GM10248 (cell line): Measurements from ENCODE around the gene TMBIM1.

Experiments used
- CTCF ChIA-PET: fragments of 300-600 bp; sonication (Branson Sonifier 250); formaldehyde crosslinking; extraction: SDS; loops from one replicate; lab custom pipeline; 2021; ENCODE audit warnings: antibody characterized with exemption; lab: Yijun Ruan, JAX
- POLR2A ChIA-PET: fragments of 350-650 bp; sonication (Branson Sonifier 250); formaldehyde crosslinking; extraction: SDS; loops from one replicate; lab custom pipeline; 2020; ENCODE audit warnings: antibody characterized with exemption; lab: Yijun Ruan, JAX
- DNase-seq: peaks from one replicate; pipeline ENCODE4 v3.0.0; 2012; ENCODE audit errors: extremely low spot score
- TF ChIP-seq, protein P1 (sequence below): IDR thresholded peaks from 2 replicates; pipeline ENCODE4 v1.5.1; 2012; ENCODE audit warnings: mild to moderate bottlenecking, low read depth; ENCODE audit errors: extremely low read depth, missing control alignments, control extremely low read depth

Gene TMBIM1

DNA sequence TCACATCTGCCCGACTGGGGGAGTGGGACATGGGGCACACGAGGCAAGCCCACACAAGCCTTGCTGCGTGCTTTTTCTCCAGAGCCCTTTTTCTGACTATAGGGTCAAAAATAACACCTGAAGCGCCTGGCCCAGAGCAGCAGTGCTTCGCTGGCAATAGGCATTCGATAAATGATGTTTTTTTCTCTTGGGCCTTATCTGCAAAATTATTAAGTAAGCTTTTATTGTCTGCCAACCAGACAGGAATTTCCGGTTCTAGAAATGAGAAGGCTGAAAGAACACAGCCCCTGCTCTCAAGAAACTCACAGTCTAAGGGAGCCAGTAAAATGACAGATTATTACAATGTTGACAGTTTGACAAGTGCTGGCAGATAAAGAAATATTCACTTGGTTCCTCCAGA is 2.7 kb upstream of the TMBIM1 start:
- DNase-seq: no peak

DNA sequence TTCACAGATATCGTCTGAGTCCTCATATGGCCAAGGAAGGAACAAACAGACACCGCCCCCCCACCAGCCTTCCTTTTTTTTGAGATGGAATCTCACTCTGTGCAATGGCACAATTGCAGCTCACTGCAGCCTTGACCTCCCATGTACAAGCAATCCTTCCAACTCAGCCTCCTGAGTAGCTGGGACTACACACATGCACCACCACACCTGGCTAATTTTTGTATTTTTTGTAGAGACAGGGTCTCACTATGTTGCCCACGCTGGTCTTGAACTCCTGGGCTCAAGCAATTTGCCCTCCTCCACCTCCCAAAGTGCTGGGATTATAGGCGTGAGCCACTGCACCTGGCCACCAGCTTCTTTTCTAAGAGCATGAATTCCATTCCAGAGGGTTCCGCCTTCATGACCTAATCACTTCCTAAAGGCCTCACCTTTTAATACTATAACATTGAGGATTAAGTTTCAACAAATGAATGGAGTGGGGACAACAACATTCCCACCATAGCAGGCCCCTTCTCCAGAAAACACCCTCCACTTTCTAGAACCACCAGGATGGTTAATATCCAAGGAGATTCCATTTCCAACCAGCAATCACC is 2.2 kb upstream of the TMBIM1 start:
- POLR2A ChIA-PET: no interaction called here
- TF ChIP-seq, protein P1, sequence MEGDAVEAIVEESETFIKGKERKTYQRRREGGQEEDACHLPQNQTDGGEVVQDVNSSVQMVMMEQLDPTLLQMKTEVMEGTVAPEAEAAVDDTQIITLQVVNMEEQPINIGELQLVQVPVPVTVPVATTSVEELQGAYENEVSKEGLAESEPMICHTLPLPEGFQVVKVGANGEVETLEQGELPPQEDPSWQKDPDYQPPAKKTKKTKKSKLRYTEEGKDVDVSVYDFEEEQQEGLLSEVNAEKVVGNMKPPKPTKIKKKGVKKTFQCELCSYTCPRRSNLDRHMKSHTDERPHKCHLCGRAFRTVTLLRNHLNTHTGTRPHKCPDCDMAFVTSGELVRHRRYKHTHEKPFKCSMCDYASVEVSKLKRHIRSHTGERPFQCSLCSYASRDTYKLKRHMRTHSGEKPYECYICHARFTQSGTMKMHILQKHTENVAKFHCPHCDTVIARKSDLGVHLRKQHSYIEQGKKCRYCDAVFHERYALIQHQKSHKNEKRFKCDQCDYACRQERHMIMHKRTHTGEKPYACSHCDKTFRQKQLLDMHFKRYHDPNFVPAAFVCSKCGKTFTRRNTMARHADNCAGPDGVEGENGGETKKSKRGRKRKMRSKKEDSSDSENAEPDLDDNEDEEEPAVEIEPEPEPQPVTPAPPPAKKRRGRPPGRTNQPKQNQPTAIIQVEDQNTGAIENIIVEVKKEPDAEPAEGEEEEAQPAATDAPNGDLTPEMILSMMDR: no peak
- DNase-seq: no peak
- CTCF ChIA-PET: interaction anchor here (1.2 to 4.1 kb wide), 4 partner anchors 7 to 62 kb away, joined by 3 to 22 read pairs (median 4); partner anchors contain the start of gene CATIP

More for the DNA sequence above, 2.7 kb upstream of the TMBIM1 start:
- ChIA-PET POLR2A (no interaction called here), CTCF (interaction anchor here (1.6 to 5.5 kb wide), 3 partner anchors 12 to 62 kb away, joined by 3 to 22 read pairs (median 14); partner anchors contain the start of gene CATIP)
- TF ChIP-seq, protein P1: no peak

DNA sequence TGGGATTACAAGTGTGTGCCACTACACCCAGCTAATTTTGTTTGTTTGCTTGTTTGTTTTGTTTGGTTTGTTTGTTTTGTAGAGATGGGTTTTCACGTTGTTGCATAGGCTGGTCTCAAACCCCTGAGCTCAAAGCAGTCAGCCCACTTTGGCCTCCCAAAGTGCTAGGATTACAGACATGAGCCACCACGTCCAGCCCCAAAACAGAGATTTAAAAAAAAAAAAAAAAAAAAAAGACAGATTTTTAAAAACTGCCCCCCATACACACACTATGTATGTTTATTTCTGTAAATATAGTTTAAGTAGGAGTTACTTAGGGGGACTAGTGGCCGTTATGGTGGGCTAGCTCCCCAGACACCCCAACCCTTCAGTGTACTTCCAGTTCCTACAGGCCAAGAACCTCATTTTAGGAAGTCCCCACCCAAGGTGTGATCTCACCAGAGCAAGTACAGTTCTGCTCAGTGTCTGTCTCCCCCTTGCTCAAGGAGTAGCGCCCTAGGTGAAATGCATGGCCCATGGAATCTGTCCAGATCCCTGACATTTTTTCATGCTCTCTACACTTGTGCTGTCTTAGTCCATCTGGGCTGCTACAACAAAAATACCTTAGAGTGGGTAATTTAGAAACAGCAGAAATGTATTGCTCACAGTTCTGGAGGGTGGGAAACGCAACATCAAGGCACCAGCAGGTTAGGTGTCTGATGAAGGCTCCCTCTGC is 1.6 kb upstream of the TMBIM1 start:
- DNase-seq: no peak
- TF ChIP-seq, protein P1: no peak
- ChIA-PET POLR2A (no interaction called here), CTCF (interaction anchor here (0.9 to 5.0 kb wide), 6 partner anchors 8 to 100 kb away, joined by 3 to 37 read pairs (median 4); partner anchors contain the start of gene CATIP)

DNA sequence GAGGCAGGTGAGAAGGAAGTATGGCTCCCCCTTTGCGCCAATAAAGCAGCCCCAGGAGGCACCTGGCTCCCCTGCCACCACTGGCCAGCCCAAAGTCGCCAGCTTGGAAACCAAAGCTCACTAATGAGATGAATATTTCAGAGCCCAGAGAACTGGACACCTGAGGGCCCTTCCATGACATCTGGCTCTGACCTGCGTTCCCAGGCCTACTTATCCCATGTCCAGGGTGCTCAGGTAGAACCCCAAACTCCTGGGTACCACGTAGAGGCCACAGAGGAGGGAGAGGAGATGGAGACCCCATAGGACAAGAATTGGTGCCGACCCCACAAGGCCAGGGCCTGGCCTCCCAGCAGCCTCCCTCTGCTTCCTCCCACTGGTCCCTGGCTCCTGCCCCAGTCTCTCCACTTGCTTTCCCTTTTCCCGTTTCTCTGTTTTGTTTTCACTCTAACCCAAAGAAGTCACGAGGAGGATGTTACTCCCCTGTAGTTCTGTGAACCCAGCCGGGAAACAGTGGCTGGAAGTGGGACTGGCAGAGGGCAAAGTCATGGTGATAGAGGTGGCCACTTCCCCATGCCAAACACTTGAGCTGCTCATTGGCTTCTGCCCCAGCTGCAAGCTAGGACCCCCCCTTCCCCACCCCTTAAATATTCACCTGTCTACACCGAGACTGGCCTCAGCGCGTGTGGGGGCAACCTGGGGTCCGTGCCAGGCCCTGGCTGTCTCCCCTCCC is 820 bp downstream of the TMBIM1 start:
- DNase-seq: no peak
- TF ChIP-seq, protein P1: no peak
- ChIA-PET POLR2A (no interaction called here), CTCF (interaction anchor here (0.9 to 5.0 kb wide), 14 partner anchors 8 to 452 kb away, joined by 3 to 42 read pairs (median 6); partner anchors contain the start of genes AAMP, CATIP and PNKD)

DNA sequence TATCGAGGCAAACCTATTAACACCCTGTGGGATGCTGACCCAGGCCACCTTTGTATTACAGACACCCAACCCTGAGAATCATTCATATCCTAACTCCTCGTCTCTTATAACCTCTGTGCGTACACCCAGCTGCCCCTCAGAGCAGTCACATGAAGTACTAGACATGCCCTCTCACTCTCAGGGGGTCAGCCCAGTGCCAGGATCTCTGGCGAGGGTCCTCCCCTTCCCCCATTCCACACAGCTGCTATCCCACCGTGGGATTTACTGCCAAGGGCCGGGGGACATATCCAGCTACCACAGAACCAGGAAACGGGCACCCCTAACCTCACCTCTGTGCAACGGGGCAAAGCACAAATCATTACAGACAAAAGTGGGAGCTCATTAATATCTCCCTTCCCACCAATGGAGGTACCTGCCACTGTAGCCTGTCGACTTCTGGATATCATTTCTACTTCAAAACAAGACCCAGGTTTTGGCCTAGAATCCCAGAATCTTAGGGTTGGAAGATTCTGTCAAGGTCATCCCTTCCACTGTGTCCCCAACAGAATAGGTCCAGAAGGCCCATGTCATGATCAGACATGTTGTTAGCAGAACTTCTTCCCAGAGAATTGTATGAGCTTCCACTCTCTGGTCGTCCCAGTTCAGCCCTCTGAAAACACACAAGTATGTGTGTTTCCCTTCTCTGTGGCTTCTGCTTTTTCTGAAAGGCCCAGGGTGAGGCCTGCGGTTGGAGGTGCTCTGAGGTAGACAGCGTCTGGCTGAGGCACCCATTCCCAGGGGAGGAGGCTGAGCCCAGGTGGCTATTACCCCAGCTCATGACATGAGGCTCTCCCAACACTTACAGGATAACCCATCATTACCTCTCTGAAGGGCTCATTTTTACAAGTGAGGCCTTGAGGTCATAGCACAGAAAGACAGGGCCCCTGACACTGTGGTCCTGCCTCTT is 1.7 kb downstream of the TMBIM1 start:
- ChIA-PET CTCF (interaction anchor here (0.8 to 5.0 kb wide), 14 partner anchors 9 to 452 kb away, joined by 3 to 42 read pairs (median 6); partner anchors contain the start of genes AAMP, CATIP and PNKD), POLR2A (interaction anchor here (0.7 kb wide), 1 partner anchor 20 kb away, joined by 3 read pairs; the partner anchor contains the start of genes AAMP and PNKD)
- DNase-seq: peak; percentile 72
- TF ChIP-seq, protein P1: no peak
